Measurements from ENCODE around the gene CD83. TPM values are rescaled to one million over a fixed set of nuclear protein-coding genes. Genes with fewer than 3 reads are reported as not detected.

Gene CD83
- total RNA-seq, 1 experiment from 2014 or later: 7.0 TPM

DNA sequence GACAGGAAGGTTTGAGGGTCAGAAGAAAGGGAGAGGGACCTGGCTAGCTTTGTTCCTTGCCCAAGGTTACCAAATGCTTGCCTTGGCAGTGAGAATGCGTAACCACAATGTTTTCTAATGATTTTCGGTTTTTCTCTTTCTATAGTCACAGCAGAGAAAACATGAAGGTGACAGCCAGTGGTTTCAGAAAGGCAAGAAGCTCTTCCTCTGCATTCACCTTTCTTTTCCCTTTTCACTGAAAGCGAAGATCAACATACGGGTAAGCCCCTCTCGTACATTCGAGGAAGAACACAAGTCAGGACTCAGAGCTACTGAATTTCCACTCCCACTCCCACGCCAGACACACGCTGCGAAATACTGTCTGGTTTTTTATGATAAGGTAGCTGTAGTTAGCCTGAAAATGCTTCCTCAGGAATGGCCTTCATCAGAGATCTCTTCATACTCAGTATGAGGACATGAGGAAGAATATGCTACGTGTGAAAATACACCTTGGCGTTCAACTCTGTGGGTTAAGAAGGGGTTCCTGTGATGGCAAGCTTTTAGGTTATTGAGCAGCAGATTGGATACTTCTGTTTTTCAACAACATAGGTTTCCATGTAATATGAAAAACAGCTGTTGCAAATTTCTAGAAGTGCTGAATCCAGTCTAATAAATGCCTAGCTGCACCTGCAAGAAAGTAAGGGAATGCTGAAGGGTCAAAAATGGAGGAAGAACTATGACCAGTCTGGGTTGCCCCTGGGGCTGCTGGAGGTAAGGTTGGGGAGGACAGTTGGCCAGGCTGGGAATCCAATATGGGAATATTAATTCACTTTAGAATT, 7.4 kb upstream of the CD83 start:
- H2AFZ ChIP-seq (ENCODE audit: low read length): no peak overlapping the region
- H3K79me2 ChIP-seq (ENCODE audit: insufficient read depth, low read length): no peaks in the 10 kb centered on the region
- TF ChIP-seq, protein P1, sequence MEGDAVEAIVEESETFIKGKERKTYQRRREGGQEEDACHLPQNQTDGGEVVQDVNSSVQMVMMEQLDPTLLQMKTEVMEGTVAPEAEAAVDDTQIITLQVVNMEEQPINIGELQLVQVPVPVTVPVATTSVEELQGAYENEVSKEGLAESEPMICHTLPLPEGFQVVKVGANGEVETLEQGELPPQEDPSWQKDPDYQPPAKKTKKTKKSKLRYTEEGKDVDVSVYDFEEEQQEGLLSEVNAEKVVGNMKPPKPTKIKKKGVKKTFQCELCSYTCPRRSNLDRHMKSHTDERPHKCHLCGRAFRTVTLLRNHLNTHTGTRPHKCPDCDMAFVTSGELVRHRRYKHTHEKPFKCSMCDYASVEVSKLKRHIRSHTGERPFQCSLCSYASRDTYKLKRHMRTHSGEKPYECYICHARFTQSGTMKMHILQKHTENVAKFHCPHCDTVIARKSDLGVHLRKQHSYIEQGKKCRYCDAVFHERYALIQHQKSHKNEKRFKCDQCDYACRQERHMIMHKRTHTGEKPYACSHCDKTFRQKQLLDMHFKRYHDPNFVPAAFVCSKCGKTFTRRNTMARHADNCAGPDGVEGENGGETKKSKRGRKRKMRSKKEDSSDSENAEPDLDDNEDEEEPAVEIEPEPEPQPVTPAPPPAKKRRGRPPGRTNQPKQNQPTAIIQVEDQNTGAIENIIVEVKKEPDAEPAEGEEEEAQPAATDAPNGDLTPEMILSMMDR (conservative IDR thresholded peaks at IDR 0.05): no peak

More for the DNA sequence above, 7.4 kb upstream of the CD83 start:
- Histone ChIP-seq H2BK5ac (ENCODE audit: insufficient read length, low read length) (no peak overlapping the region), H3K14ac (ENCODE audit: insufficient read depth, low read length) (no peak overlapping the region), H4K91ac (ENCODE audit: insufficient read length, low read depth, low read length) (no peak overlapping the region), H2BK12ac (ENCODE audit: insufficient read length, low read depth, low read length) (no peak overlapping the region), H4K8ac (replicated peaks; ENCODE audit: insufficient read length, low read depth, low read length) (no peak overlapping the region), H3K18ac (ENCODE audit: insufficient read length, low read depth, low read length) (no peak overlapping the region), H3K4me2 (ENCODE audit: insufficient read depth, insufficient read length, low read length) (no peak overlapping the region), H2AK5ac (ENCODE audit: insufficient read length, low read length) (no peak overlapping the region), H2BK15ac (ENCODE audit: low read depth, low read length) (no peak overlapping the region), H3T11ph (ENCODE audit: low read length) (no peak overlapping the region), H4K5ac (ENCODE audit: insufficient read length, low read depth, low read length) (no peak overlapping the region), H3K27ac (ENCODE audit: insufficient read length, low read depth, low read length) (no peak overlapping the region), H2BK20ac (ENCODE audit: low read depth, low read length, poor library complexity, severe bottlenecking) (no peak overlapping the region), H3K9me3 (ENCODE audit: control insufficient read depth, low read depth, low read length) (peaks cover 16% of the 10 kb centered on the region), H3K23me2 (ENCODE audit: insufficient read length, low read depth, low read length, poor library complexity, severe bottlenecking) (no peaks in the 10 kb centered on the region), H2BK120ac (ENCODE audit: low read depth, low read length, poor library complexity, severe bottlenecking) (no peak overlapping the region), H3K4ac (ENCODE audit: low read depth, low read length) (no peak overlapping the region), H3K4me1 (ENCODE audit: insufficient read depth, low read length) (no peaks in the 10 kb centered on the region), H3K56ac (ENCODE audit: insufficient read length, low read depth, low read length) (no peak overlapping the region), H3K27me3 (ENCODE audit: insufficient read depth, low read length) (no peaks in the 10 kb centered on the region), H3K79me1 (ENCODE audit: insufficient read depth, low read depth, low read length, poor library complexity, severe bottlenecking) (no peaks in the 10 kb centered on the region), H4K20me1 (ENCODE audit: control insufficient read depth, insufficient read depth, insufficient read length) (no peaks in the 10 kb centered on the region), H3K23ac (ENCODE audit: insufficient read length, low read depth, low read length) (no peak overlapping the region), H3K9ac (ENCODE audit: extremely low read depth, insufficient read length, low read length) (no peak overlapping the region)
- Mint-ChIP-seq H3K4me3 (no peak overlapping the region), H3K4me1 (no peaks in the 10 kb centered on the region), H3K36me3 (ENCODE audit: insufficient read depth in 1 of 3, low read depth in 3 of 3) (peaks cover 14 to 21% (median 16%) of the 10 kb centered on the region in 3 experiments), H3K27me3 (ENCODE audit: low read depth) (peaks cover 13% of the 10 kb centered on the region), H3K9me3 (peaks cover 20 to 22% of the 10 kb centered on the region in 2 experiments), H3K27ac (no peak overlapping the region)
- WGBS (ENCODE audit: extremely low coverage, insufficient read length, low lambda C conversion rate): no CpG with 5 or more reads among the region's 11 CpGs
- no peak for DNase-seq
